Stimulated activated CD4-positive, alpha-beta T cell treated with anti-CD3 and anti-CD28 coated beads, Interleukin-1b, Interleukin-23, amount 100 ng/mL, for 24 hours (primary cell): Measurements from ENCODE around the gene PRICKLE2.

Experiments
- DNase-seq, 4 experiments: peaks; one replicate each; pipeline ENCODE4 v3.0.0-alpha.2; 2020; ENCODE audit warnings: low read depth in 4 of 4, low spot score in 1 of 4

The PRICKLE2 gene

DNA sequence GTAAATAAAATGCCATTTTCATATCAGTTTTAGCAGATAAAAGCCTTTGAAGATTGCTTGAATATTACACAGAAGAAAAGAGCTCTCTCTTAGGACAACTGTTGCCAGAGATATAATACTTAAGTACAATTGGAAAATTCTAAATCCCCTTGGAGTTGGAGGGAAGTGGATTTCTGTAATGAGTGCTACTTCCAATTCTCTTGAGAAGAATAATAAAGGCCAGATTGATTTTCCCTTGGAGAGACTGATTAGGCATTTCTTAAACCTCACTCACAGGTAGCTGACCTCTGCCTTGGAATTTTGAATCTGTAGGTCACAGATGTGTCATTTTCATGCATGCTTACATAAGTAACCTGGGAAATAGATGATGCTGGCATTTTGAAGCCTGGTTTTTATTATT is 172.1 kb downstream of the PRICKLE2 start:
- DNase-seq: no peak

DNA sequence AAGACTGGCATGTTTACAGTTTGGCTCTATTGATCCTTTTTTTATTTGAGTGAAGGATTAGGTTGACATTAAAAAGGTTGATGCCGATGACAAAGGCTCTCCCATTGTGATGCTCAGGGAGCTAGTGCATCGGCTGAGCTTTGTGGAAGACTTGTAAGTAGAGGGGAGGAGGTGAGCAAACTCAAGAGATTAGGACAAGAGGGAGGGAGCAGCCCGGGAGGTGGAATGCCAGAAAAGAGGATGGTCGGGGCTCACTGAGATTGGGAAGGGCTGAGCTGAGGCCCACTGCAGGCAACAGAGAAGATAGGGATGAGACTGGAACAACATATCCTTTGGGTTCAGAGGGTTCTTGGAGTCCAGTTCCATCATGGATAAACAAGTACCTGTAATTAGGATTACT is 175.4 kb downstream of the PRICKLE2 start:
- DNase-seq: no peak

DNA sequence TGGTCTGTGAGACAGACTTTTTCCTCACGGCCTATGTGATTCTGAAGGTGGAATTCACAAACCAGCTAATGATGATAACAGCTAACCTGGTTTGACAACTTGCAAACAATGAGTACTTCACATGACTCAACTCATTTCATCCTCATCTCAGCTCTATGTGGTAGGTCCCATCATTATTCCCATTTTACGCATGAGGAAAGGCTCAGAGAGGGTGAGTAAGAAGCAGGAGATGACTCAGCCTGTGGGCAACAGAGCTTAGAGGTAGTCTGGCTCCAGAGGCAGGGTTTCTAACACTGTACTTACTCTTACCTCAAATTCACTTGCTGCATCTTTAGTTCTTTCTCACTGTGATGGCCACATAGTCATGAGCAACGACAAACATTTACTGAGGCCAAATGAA is 176.1 kb downstream of the PRICKLE2 start:
- no peak for DNase-seq

DNA sequence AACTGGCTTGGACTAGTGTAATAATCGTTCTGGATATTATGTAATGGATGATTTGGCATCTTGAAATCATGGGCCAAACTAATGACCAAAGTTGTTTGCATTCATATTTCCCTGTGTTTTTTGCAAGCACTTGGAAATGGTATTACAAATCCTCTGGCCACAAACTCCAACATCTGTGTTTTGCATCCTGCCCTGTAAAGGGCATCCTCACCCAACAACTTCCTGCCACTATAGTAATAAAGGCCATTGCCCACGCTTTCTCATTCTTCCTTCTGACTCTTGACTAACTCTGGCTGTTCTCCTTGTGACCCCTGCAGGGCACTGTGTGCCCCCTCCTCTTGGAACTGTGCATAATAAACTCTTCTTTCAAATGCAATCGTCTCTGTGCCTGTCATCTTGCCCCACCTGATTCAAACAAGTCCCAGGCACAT is 176.6 kb downstream of the PRICKLE2 start:
- no peak for DNase-seq

DNA sequence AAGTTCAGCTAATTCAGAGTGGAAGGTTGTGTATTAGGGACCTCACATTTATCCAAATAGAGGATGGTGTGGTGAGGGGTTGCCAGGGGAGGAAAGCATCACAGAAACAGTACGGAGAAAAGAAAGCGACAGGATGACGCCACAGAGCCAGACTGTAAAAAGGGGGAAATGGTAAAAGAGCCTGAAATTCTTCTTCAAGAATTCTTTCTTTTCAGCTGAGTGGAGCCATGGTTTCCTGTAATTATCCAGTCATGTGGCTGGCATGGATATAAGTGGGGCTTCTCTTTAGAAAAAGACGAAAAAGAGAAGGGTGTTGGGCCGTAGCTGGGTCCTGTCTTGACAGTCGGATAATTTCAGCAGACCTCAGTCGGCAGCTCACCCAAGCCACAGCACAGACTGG is 177.5 kb downstream of the PRICKLE2 start:
- no peak for DNase-seq

DNA sequence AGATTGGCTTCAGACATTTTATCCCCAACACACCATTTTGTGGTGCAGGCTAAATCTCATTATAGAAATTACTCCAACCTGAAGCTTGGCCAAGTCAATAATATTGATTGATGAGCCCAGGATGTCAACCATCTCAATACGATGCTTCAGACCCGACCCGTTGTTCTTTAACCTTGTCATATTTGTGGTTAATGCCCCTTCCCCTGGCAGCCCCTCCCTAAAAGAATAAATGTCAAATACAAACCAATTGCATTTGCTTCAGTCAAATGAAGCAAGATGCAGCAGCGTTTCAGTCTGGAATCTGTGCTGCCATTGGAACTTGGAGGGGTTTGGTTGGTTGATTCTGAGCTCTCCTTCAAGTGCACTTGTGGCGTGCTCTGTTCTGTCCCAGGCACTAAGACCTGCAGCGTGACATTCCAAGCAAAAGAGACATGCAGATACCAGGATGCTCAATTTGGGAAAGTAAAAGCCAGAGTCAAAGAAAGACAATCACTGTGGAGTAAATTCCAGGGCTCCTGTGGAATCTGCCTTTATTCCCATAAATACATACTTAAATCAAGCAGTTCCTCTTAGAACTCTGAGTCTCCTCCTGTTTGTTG is 178.2 kb downstream of the PRICKLE2 start:
- no peak for DNase-seq

DNA sequence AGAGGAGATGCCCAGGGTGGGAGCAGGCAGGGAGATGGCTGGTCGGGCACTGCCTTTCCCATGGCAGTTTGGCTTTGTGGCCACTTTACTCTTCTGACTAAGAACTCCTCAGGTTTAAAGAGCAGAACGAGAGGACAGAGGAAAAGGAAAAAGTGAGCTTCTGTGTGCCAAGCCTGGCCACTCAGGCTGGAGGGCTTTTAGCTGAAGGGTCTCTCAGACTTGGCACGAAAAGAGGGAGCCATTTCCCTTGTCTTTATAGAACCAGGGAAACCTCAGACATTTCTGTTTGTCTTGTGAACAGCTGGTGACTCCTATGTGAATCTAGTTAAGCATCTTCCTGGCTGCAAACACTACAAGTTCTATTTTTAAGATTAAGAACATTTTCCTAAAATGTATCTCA is 178.7 kb downstream of the PRICKLE2 start:
- DNase-seq: no peak

DNA sequence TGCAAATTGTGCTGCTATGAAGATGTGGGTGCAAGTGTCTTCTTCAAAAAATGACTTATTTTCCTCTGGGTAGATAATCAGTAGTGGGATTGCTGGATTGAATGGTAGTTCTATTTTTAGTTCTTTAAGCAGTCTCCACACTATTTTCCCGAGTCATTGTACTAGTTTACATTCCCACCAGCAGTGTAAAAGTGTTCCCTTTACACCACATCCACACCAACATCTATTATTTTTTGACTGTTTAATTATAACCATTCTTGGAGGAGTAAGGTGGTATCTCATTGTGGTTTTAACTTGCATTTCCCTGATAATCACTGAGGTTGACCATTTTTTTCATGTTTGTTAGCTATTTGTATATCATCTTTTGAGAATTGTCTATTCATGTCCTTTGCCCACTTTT is 182.3 kb downstream of the PRICKLE2 start:
- no peak for DNase-seq
